Body of pancreas (tissue), 4 donors: ENCODE data around the gene NOCT. TPM values are rescaled to one million over a fixed set of nuclear protein-coding genes. Genes with fewer than 3 reads are reported as not detected.
"Not testable (repeated sequence)": the region's sequence is repeated elsewhere in the genome, so short reads cannot be mapped to it uniquely, and the experiment has no call there.

Source experiments
- ATAC-seq: fragments of 150-250 bp; one replicate; pipeline ENCODE4 v1.9.1; 2016
- DNase-seq, 4 donors: peaks; one replicate each; pipeline ENCODE4 v3.0.0-alpha.2; 2019
- H3K27ac ChIP-seq, 4 donors: fragments of 200-600 bp; sonication (generic); 1 replicate in 3 of 4; 2 replicates in 1 of 4; pipeline versions ENCODE4 v1.5.1 to v1.6.1; 2016 to 2019; ENCODE audit warnings: mild to moderate bottlenecking in 1 of 4, mixed read lengths in 1 of 4, moderate library complexity in 1 of 4
- H3K27me3 ChIP-seq, 2 donors: fragments of 200-600 bp; sonication (generic); one replicate each; pipeline ENCODE4 v1.6.0; 2016; ENCODE audit warnings: mild to moderate bottlenecking in 1 of 2
- H3K36me3 ChIP-seq, 2 donors: fragments of 200-600 bp; sonication (generic); replicated peaks in 1 of 2; 2 replicates each; pipeline ENCODE4 v1.5.1; 2016; ENCODE audit warnings: low read depth in 2 of 2; ENCODE audit not compliant: insufficient read depth in 1 of 2
- H3K4me1 ChIP-seq: fragments of 200-600 bp; sonication (generic); one replicate; pipeline ENCODE4 v1.6.0; 2016
- H3K4me3 ChIP-seq, 2 donors: fragments of 200-600 bp; sonication (generic); 1 replicate in 1 of 2; 2 replicates in 1 of 2; pipeline ENCODE4 v1.5.1; 2016 to 2019
- H3K9me3 ChIP-seq, 3 donors: fragments of 200-600 bp; sonication (generic); 1 replicate in 2 of 3; 2 replicates in 1 of 3; pipeline ENCODE4 v1.5.1; 2016
- POLR2A ChIP-seq, 3 donors: fragments of 450-650 bp; IDR thresholded peaks; one replicate each; pipeline ENCODE4 v1.6.1; 2016; ENCODE audit warnings: antibody characterized with exemption in 3 of 3, mild to moderate bottlenecking in 2 of 3
- WGBS, 2 donors: methylation state at CpG; one replicate each; pipeline ENCODE4 v1.1.5; 2017; 5-methylcytosine and 5-hydroxymethylcytosine counted together
- intact Hi-C: fragments of 100-400 bp; cut with DNase I; formaldehyde crosslinking; loops from one replicate; pipeline ENCODE4 v1.15.1; 2023
- total RNA-seq, 2 donors: library from RNA; depleted of rRNA; stranded (reverse); fragments of >200 nt; gene quantifications; one replicate each; pipeline ENCODE4 v1.1.0, GENCODE V29; 2016
- TF ChIP-seq, protein P1 (sequence below), 7 experiments: fragments of 450-650 bp in 4 of 7; fragments of 200-600 bp in 3 of 7; sonication (generic) in 3 of 7; IDR thresholded peaks; one replicate each; pipeline ENCODE4 v1.5.1; 2016 to 2019; ENCODE audit warnings: antibody characterized with exemption in 7 of 7

Gene NOCT
- total RNA-seq, 2 donors from 2014 or later, result 5.7 to 11.9 TPM

DNA sequence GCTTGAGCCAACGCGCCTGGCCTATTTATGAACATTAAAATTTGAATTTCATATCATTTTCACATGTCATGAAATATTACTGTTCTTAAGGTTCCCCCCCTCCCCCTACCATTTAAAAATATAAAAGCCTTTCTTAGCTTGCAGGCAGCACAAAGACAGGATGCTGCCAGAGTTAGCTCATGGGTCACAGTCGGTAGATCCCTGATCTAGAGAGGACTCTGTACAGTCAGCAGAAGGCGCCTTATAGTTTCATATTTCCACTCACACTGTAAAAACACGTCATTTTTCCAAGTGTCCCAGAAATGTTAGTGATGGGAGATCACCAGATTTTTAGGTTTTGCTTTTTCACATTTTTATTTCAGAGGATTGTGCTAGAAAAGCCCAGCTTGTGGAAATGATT lies 12.2 kb downstream of the NOCT start:
- Histone ChIP-seq H3K4me1 (peaks cover 24% of the 10 kb centered on the region), H3K9me3 (no peaks in the 10 kb centered on the region), H3K4me3 (no peak overlapping the region), H3K27ac (peak overlapping the region; percentile 53 to 78 (median 74)), H3K36me3 (no peaks in the 10 kb centered on the region), H3K27me3 (no peaks in the 10 kb centered on the region)
- TF ChIP-seq, protein P1, sequence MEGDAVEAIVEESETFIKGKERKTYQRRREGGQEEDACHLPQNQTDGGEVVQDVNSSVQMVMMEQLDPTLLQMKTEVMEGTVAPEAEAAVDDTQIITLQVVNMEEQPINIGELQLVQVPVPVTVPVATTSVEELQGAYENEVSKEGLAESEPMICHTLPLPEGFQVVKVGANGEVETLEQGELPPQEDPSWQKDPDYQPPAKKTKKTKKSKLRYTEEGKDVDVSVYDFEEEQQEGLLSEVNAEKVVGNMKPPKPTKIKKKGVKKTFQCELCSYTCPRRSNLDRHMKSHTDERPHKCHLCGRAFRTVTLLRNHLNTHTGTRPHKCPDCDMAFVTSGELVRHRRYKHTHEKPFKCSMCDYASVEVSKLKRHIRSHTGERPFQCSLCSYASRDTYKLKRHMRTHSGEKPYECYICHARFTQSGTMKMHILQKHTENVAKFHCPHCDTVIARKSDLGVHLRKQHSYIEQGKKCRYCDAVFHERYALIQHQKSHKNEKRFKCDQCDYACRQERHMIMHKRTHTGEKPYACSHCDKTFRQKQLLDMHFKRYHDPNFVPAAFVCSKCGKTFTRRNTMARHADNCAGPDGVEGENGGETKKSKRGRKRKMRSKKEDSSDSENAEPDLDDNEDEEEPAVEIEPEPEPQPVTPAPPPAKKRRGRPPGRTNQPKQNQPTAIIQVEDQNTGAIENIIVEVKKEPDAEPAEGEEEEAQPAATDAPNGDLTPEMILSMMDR (IDR thresholded peaks at IDR 0.05), result no peak
- no peak for TF ChIP-seq POLR2A (IDR thresholded peaks at IDR 0.05)
- peak; percentile 20 for ATAC-seq
- intact Hi-C loops, result no loop called here
- no peak for DNase-seq
- 65 to 67% methylated on average over 5 of the region's 5 CpGs for WGBS, 2 donors

DNA sequence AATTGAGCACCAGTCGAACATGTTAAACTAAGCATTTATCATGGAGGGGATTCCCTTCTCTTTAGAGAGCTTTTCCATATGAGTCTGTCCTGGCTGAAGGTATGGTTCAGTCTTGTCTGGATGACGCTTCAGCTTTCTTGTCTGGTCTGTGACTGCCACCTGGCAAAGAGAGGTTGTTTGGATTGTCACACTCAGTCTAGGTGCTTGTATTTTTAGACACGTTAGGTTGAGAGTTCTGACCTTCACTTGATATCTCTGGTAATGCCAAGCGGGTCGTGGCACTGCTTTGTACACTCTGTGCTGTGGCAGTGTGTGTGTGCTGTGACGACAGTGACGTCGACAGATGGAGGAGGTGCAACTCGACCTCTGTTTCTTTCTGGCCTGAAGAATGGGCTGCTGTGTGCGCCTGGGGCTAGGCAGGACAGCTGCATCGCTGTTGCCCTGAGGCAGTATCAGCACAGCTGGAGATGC lies 12.6 kb downstream of the NOCT start:
- Histone ChIP-seq H3K27ac (peak overlapping the region; percentile 53 to 78 (median 74)), H3K4me1 (peaks cover 24% of the 10 kb centered on the region), H3K9me3 (no peaks in the 10 kb centered on the region), H3K4me3 (no peak overlapping the region), H3K36me3 (no peaks in the 10 kb centered on the region), H3K27me3 (no peaks in the 10 kb centered on the region)
- WGBS, 2 donors, result 5 to 12% methylated on average over 7 to 11 of the region's 11 CpGs
- ATAC-seq (peak; percentile 94), DNase-seq (peak; percentile 82 to 93 (median 88))
- intact Hi-C loops, result no loop called here
- peak in 2 of 3 donors; percentile 44 to 59 for TF ChIP-seq POLR2A (IDR thresholded peaks at IDR 0.05)
- TF ChIP-seq, protein P1 (IDR thresholded peaks at IDR 0.05), result peak in 1 of 7 experiments; percentile 8

DNA sequence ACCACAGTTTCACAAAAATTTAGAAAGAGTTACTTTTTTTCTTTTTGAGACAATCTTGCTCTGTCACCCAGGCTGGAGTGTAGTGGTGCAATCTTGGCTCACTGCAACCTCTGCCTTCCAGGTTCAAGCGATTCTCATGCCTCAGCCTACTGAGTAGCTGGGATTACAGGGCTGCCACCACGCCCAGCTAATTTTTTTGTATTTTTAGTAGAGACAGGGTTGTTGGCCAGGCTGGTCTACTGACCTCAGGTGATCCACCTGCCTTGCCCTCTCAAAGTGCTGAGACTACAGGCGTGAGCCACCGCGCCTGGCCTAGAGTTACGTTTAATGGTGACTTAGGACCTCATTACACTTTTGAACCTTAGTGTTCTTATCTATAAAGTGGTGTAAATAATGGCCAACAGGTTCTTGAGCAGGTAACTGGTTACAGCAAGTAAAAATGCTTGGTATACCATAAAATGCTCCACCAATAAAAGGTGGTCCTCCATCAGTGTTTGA lies 14.3 kb downstream of the NOCT start:
- H3K9me3 ChIP-seq, H3K4me3 ChIP-seq, H3K36me3 ChIP-seq, H3K27me3 ChIP-seq, DNase-seq, intact Hi-C loops, ATAC-seq: not testable (repeated sequence)
- Histone ChIP-seq H3K4me1 (peaks cover 24% of the 10 kb centered on the region), H3K27ac (peak overlapping the region in 1 of 4 donors; percentile 73)
- 56 to 64% methylated on average over 6 of the region's 6 CpGs for WGBS, 2 donors

DNA sequence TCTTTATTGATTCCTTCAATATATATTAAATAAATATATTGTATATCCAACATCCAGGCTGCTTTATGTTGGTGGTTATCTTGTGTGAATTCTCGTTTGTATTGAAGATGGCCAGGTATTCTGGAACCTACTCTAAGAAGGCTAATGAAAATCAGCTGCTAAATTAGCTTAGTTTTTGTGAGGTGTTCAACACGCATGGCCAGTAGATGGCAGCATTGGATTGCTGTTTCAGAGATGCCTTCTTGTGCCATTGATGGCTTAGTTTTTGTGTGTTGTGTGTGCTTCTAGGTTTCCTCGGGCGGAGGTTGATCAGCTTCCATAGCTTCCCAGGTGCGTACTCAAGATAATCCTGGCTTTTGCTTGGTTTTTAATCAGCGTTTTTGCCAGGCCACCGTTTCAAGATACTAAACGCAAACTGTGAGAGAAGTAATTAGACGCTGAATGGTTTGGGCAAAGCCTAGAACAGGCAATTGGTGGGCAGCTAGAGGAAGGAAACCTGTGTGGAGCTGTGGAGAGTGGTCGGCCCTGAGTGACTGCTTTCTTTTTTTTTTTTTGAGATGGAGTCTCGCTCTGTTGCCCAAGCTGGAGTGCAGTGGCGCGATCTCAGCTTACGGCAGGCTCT lies 15.1 kb downstream of the NOCT start:
- intact Hi-C loops, result no loop called here
- H3K27me3 ChIP-seq, result no peaks in the 10 kb centered on the region
- no peaks in the 10 kb centered on the region for H3K9me3 ChIP-seq
- ATAC-seq, result peak; percentile 51
- WGBS, 2 donors, result 31 to 44% methylated on average over 14 of the region's 14 CpGs
- no peak overlapping the region for H3K27ac ChIP-seq
- H3K4me1 ChIP-seq, result peaks cover 24% of the 10 kb centered on the region
- TF ChIP-seq POLR2A (IDR thresholded peaks at IDR 0.05), result no peak
- TF ChIP-seq, protein P1 (IDR thresholded peaks at IDR 0.05), result peak; percentile 58 to 92 (median 87)
- peak; percentile 81 to 87 (median 81) for DNase-seq
- H3K4me3 ChIP-seq, result no peak overlapping the region
- H3K36me3 ChIP-seq, result no peaks in the 10 kb centered on the region

DNA sequence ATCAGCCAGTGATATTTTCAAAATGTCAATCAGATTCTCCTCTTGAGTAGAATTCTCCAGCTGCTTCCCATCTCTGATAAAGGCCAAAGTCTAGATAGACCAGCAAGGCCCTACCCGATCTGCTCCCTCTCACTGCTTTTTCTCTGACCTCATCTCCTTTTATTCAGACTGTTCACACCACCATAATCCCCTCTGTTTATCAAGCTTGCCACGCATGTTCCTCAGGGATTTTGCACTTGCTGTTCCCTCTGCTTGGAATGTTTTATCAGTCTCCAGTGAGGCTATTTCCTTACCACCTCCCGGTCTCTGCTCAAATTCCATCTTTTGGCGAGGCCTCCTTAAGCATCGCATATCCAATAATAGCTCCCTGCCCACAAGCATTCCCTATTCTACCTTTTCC lies 20.1 kb downstream of the NOCT start:
- intact Hi-C loops, result no loop called here
- TF ChIP-seq, protein P1 (IDR thresholded peaks at IDR 0.05), result no peak
- no peak for TF ChIP-seq POLR2A (IDR thresholded peaks at IDR 0.05)
- no peaks in the 10 kb centered on the region for H3K36me3 ChIP-seq
- no peak for ATAC-seq
- H3K4me1 ChIP-seq, result peaks cover 5% of the 10 kb centered on the region
- no peak overlapping the region for H3K4me3 ChIP-seq
- no peaks in the 10 kb centered on the region for H3K9me3 ChIP-seq
- 87 to 89% methylated on average over 5 of the region's 5 CpGs for WGBS, 2 donors
- no peak for DNase-seq
- no peaks in the 10 kb centered on the region for H3K27me3 ChIP-seq
- no peak overlapping the region for H3K27ac ChIP-seq
